ELF-1 (cell line): ENCODE results near the gene GAS7.

Experiments
- DNase-seq: peaks from one replicate; pipeline ENCODE4 v3.0.0-alpha.2; 2016; ENCODE audit warnings: low read depth, low spot score

The GAS7 gene

GRCh38 chr17:10198509-10199249 lies at the start of gene GAS7:
Gene GAS7 (minus strand): TSS chr17:10198606.
- peak; percentile 61 for DNase-seq

- no peak for DNase-seq
Observed at GRCh38 chr17:10247810-10248209, 49.4 kb upstream of the GAS7 start.

GRCh38 chr17:10243883-10244844 lies 45.8 kb upstream of the GAS7 start:
- no peak for DNase-seq

- DNase-seq, result no peak
Observed at GRCh38 chr17:10241781-10242180, 43.4 kb upstream of the GAS7 start.

GRCh38 chr17:10238661-10239060 lies 40.3 kb upstream of the GAS7 start:
- DNase-seq, result no peak

- no peak for DNase-seq
Observed at GRCh38 chr17:10234033-10234432, 35.6 kb upstream of the GAS7 start.

GRCh38 chr17:10233161-10233560 lies 34.8 kb upstream of the GAS7 start:
- DNase-seq, result no peak

- no peak for DNase-seq
Observed at GRCh38 chr17:10229181-10229580, 30.8 kb upstream of the GAS7 start.

- peak; percentile 90 for DNase-seq
Observed at GRCh38 chr17:10226930-10227695, 28.7 kb upstream of the GAS7 start.

GRCh38 chr17:10224582-10225195 lies 26.3 kb upstream of the GAS7 start:
- no peak for DNase-seq

GRCh38 chr17:10219193-10219592 lies 20.8 kb upstream of the GAS7 start:
- no peak for DNase-seq

GRCh38 chr17:10217916-10218315 lies 19.5 kb upstream of the GAS7 start:
- DNase-seq, result no peak

GRCh38 chr17:10216213-10216938 lies 18.0 kb upstream of the GAS7 start:
- peak; percentile 43 for DNase-seq

GRCh38 chr17:10215286-10215685 lies 16.9 kb upstream of the GAS7 start:
- no peak for DNase-seq

GRCh38 chr17:10211666-10212065 lies 13.3 kb upstream of the GAS7 start:
- no peak for DNase-seq

- DNase-seq, result peak; percentile 92
Observed at GRCh38 chr17:10210151-10210574, 11.8 kb upstream of the GAS7 start.

GRCh38 chr17:10208604-10209193 lies 10.3 kb upstream of the GAS7 start:
- DNase-seq, result no peak

- no peak for DNase-seq
Observed at GRCh38 chr17:10207153-10207552, 8.7 kb upstream of the GAS7 start.

- no peak for DNase-seq
Observed at GRCh38 chr17:10205549-10206185, 7.3 kb upstream of the GAS7 start.

GRCh38 chr17:10201680-10202079 lies 3.3 kb upstream of the GAS7 start:
- no peak for DNase-seq
